Measurements from ENCODE around the gene VCPKMT.

The VCPKMT gene

GRCh38 chr14:50072395-50072794, 44.0 kb downstream of the VCPKMT start:
- no peak for DNase-seq (ENCODE audit: extremely low read depth, low read depth)
- TF ChIP-seq CTCF (IDR thresholded peaks at IDR 0.05; ENCODE audit: low read depth, low read length) = no peak

GRCh38 chr14:50070840-50071548, 45.4 kb downstream of the VCPKMT start:
- DNase-seq (ENCODE audit: extremely low read depth, low read depth) = no peak
- TF ChIP-seq CTCF (IDR thresholded peaks at IDR 0.05; ENCODE audit: low read depth, low read length) = no peak

GRCh38 chr14:50070230-50070629, 46.1 kb downstream of the VCPKMT start:
- no peak for TF ChIP-seq CTCF (IDR thresholded peaks at IDR 0.05; ENCODE audit: low read depth, low read length)
- no peak for DNase-seq (ENCODE audit: extremely low read depth, low read depth)

DNA sequence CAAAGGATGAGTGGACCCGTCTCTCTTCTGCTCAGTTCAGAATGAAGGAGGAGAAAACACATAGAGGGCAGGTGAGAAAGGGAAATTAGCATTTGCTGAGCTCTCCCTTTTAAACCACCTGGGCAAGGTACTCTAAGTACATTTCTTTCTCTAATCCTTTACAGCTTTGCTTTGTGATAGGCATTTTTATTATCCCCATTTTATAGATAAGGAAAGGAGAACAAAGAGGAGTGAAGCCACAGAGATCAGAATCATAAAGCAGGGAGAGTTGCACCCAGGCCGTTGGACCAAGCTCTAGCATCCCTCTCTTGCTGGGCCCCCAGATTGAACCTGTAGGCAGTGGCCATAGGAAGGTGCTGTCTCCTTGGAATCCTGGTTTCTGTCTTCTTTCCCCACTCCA, 47.0 kb downstream of the VCPKMT start:
- TF ChIP-seq CTCF (IDR thresholded peaks at IDR 0.05; ENCODE audit: low read depth, low read length) = no peak
- no peak for DNase-seq (ENCODE audit: extremely low read depth, low read depth)

- DNase-seq (ENCODE audit: extremely low read depth, low read depth) = no peak
- TF ChIP-seq CTCF (IDR thresholded peaks at IDR 0.05; ENCODE audit: low read depth, low read length) = no peak
Measured at GRCh38 chr14:50068496-50068895, 47.9 kb downstream of the VCPKMT start.

- TF ChIP-seq CTCF (IDR thresholded peaks at IDR 0.05; ENCODE audit: low read depth, low read length) = no peak
- DNase-seq (ENCODE audit: extremely low read depth, low read depth) = no peak
Measured at GRCh38 chr14:50067723-50068495, 48.5 kb downstream of the VCPKMT start.

GRCh38 chr14:50065583-50065982, 50.8 kb downstream of the VCPKMT start:
- no peak for TF ChIP-seq CTCF (IDR thresholded peaks at IDR 0.05; ENCODE audit: low read depth, low read length)
- DNase-seq (ENCODE audit: extremely low read depth, low read depth) = no peak
